ENCODE measurements around the gene CRYL1. TPM values are rescaled to one million over a fixed set of nuclear protein-coding genes. Genes with fewer than 3 reads are reported as not detected.

The CRYL1 gene
- total and polyA plus RNA-seq, 2 of the 13 experiments (the other 11 are each of a cell fraction or from before 2014, with no cell fraction given) = 57.2 to 115 TPM

- TF ChIP-seq SUZ12 (IDR thresholded peaks at IDR 0.05; ENCODE audit: low read depth, low read length) (peak; percentile 30; the same call in 1 of the 2 replicates), NR2F6 (IDR thresholded peaks at IDR 0.05) (no peak), NR2F6 (CRISPR knock-in tag; IDR thresholded peaks at IDR 0.05) (0 out of 2 replicates have a peak, but pooled peaks have one; percentile 2), ZNF446 (CRISPR knock-in tag; IDR thresholded peaks at IDR 0.05) (0 out of 2 replicates have a peak, but pooled peaks have one; percentile 53), ZNF749 (CRISPR knock-in tag; IDR thresholded peaks at IDR 0.05; ENCODE audit: borderline replicate concordance) (0 out of 2 replicates have a peak, but pooled peaks have one; percentile 45), ZNF407 (CRISPR knock-in tag; IDR thresholded peaks at IDR 0.05; ENCODE audit: not compliant biosample characterization) (peak; percentile 55), POGK (CRISPR knock-in tag; conservative IDR thresholded peaks at IDR 0.05) (peak; percentile 83), ZNF615 (CRISPR knock-in tag; IDR thresholded peaks at IDR 0.05; ENCODE audit: borderline replicate concordance) (no peak), HOXA7 (CRISPR knock-in tag; IDR thresholded peaks at IDR 0.05) (no peak), ISL2 (CRISPR knock-in tag; IDR thresholded peaks at IDR 0.05) (peak; percentile 63; the same call in 1 of the 2 replicates), JARID2 (CRISPR knock-in tag; IDR thresholded peaks at IDR 0.05; ENCODE audit: insufficient replicate concordance) (no peak), MNT (IDR thresholded peaks at IDR 0.05) (no peak), HNF4G (IDR thresholded peaks at IDR 0.05; ENCODE audit: borderline replicate concordance, low read depth, low read length) (no peak), HNF4G (CRISPR knock-in tag; IDR thresholded peaks at IDR 0.05; ENCODE audit: borderline replicate concordance, low read depth) (peak; percentile 76)
These were observed 41.5 kb upstream of the CRYL1 start, which contains the start of gene IFT88 (continued) for GRCh38 chr13:20566898-20567874.

Measured in HepG2 (cell line).